ENCODE data around the gene LENG8.

GRCh38 chr19:54470991-54471782 is 22.2 kb downstream of the LENG8 start:
- no peak for TF ChIP-seq POLR2AphosphoS5 (IDR thresholded peaks at IDR 0.05; ENCODE audit: low read depth, low read length)
- no peak for TF ChIP-seq POLR2A (IDR thresholded peaks at IDR 0.05; ENCODE audit: low read depth, low read length)
